Calu3 (cell line): Measurements from ENCODE around the gene CUL7. TPM values are rescaled to one million over a fixed set of nuclear protein-coding genes. Genes with fewer than 3 reads are reported as not detected.

Source experiments
- BruUV-seq: library from RNA; stranded (reverse); fragments of 400-500 nt; replicated peaks from 2 replicates; lab custom pipeline; 2021; lab: Mats Ljungman, UMichigan
- CTCF ChIA-PET: fragments of 300-600 bp; sonication (Branson Sonifier 250); formaldehyde crosslinking; loops from one replicate; lab custom pipeline; 2022; ENCODE audit warnings: antibody characterized with exemption; lab: Charles Lee
- DNase-seq: peaks from one replicate; pipeline ENCODE4 v3.0.0; 2022
- H3K27ac Mint-ChIP-seq: one replicate; pipeline ENCODE4 v1.8.0; 2022; ENCODE audit warnings: mixed read lengths; ENCODE audit not compliant: unreplicated experiment
- H3K27me3 Mint-ChIP-seq: one replicate; pipeline ENCODE4 v1.8.0; 2022; ENCODE audit warnings: mixed read lengths; ENCODE audit not compliant: unreplicated experiment
- H3K36me3 Mint-ChIP-seq: one replicate; pipeline ENCODE4 v1.8.0; 2022; ENCODE audit warnings: mild to moderate bottlenecking, moderate library complexity, mixed read lengths; ENCODE audit not compliant: insufficient read depth, unreplicated experiment
- H3K4me1 Mint-ChIP-seq: one replicate; pipeline ENCODE4 v1.8.0; 2022; ENCODE audit warnings: mild to moderate bottlenecking, low read depth, mixed read lengths; ENCODE audit not compliant: unreplicated experiment
- H3K4me3 Mint-ChIP-seq: one replicate; pipeline ENCODE4 v1.8.0; 2022; ENCODE audit warnings: mild to moderate bottlenecking, low read depth, moderate library complexity, mixed read lengths; ENCODE audit not compliant: unreplicated experiment
- H3K9me3 Mint-ChIP-seq: one replicate; pipeline ENCODE4 v1.8.0; 2022; ENCODE audit warnings: low read depth, mixed read lengths; ENCODE audit not compliant: unreplicated experiment
- CTCF ChIP-seq: fragments of 200-600 bp; IDR thresholded peaks from one replicate; pipeline ENCODE4 v1.8.0; 2022; ENCODE audit warnings: antibody characterized with exemption; ENCODE audit not compliant: unreplicated experiment
- intact Hi-C: fragments of 100-400 bp; cut with micrococcal nuclease; formaldehyde crosslinking; loops from one replicate; pipeline ENCODE4 v1.10.0; 2022; ENCODE audit not compliant: unreplicated experiment
- total RNA-seq: library from RNA; stranded (reverse); gene quantifications from 2 replicates; pipeline ENCODE4 v1.2.3, GENCODE V29; 2022

Gene CUL7
- total RNA-seq, 1 experiment from 2014 or later: 25.5 TPM

GRCh38 chr6:43036712-43037111 lies 16.9 kb downstream of the CUL7 start:
- TF ChIP-seq CTCF: no peak
- CTCF ChIA-PET: interaction anchor here (1.8 kb wide), 1 partner anchor 107 kb away, joined by 4 read pairs; no protein-coding TSS in a partner anchor
- no TSS peak for BruUV-seq
- Mint-ChIP-seq H3K27ac (no peak overlapping the region), H3K4me3 (no peak overlapping the region), H3K4me1 (no peaks in the 10 kb centered on the region), H3K9me3 (no peaks in the 10 kb centered on the region), H3K27me3 (no peaks in the 10 kb centered on the region), H3K36me3 (peaks cover 77% of the 10 kb centered on the region)
- intact Hi-C loops: no loop called here
- DNase-seq: no peak

- CTCF ChIA-PET: no interaction called here
- no peak for TF ChIP-seq CTCF
- intact Hi-C loops: no loop called here
- Mint-ChIP-seq H3K27me3 (no peaks in the 10 kb centered on the region), H3K4me3 (no peak overlapping the region), H3K9me3 (no peaks in the 10 kb centered on the region), H3K4me1 (no peaks in the 10 kb centered on the region), H3K36me3 (peaks cover 83% of the 10 kb centered on the region), H3K27ac (no peak overlapping the region)
- no peak for DNase-seq
- no TSS peak for BruUV-seq
Observed at GRCh38 chr6:43035495-43036194, 18.0 kb downstream of the CUL7 start.

GRCh38 chr6:43034190-43034525 lies 19.5 kb downstream of the CUL7 start:
- H3K9me3 Mint-ChIP-seq: no peaks in the 10 kb centered on the region
- BruUV-seq: no TSS peak
- CTCF ChIA-PET: interaction anchor here (1.2 kb wide), 1 partner anchor 14 kb away, joined by 3 read pairs; no protein-coding TSS in a partner anchor
- H3K27me3 Mint-ChIP-seq: no peaks in the 10 kb centered on the region
- TF ChIP-seq CTCF: no peak
- H3K36me3 Mint-ChIP-seq: peaks cover 84% of the 10 kb centered on the region
- DNase-seq: no peak
- no peaks in the 10 kb centered on the region for H3K4me1 Mint-ChIP-seq
- H3K27ac Mint-ChIP-seq: no peak overlapping the region
- intact Hi-C loops: no loop called here
- H3K4me3 Mint-ChIP-seq: no peak overlapping the region

DNA sequence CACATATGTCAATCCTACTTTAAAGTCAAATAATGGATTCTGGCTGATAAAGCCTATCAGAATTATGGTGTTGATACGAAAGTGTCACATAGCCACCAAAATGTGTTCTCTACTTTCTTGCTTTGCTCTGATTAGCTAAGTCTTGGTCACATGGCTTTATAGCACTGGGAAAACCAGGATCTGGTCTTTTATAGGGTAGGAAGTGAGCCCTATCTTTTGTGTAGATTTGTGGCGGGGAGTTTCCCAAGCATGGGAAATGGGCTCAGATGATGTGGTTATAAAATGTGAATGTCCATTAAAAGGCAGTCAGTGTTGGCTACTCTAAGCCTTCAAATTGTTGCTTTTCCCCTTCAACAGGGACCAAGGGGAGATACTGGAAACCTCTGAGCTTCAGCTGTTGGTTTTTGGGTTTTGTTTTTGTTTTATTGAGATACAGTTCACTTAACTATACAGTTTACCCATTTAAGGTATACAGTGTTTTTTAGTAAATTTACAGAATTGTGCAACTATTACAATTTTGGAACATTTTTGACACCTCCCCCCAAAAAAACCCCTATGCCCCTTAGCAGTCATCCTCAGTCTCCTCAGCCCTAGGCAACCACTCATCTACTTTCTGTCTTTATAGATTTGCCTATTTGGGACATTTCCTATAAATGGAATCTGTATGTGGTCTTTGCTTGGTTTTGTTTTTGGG lies 20.0 kb downstream of the CUL7 start:
- peaks cover 79% of the 10 kb centered on the region for H3K36me3 Mint-ChIP-seq
- no peak for DNase-seq
- no peaks in the 10 kb centered on the region for H3K4me1 Mint-ChIP-seq
- intact Hi-C loops: no loop called here
- TF ChIP-seq CTCF: no peak
- CTCF ChIA-PET: interaction anchor here (0.7 to 1.2 kb wide), 2 partner anchors 14 to 72 kb away, joined by 3 read pairs; no protein-coding TSS in a partner anchor
- BruUV-seq: no TSS peak
- H3K4me3 Mint-ChIP-seq: no peak overlapping the region
- H3K27me3 Mint-ChIP-seq: no peaks in the 10 kb centered on the region
- H3K9me3 Mint-ChIP-seq: no peaks in the 10 kb centered on the region
- H3K27ac Mint-ChIP-seq: no peak overlapping the region
